H1 (cell line): ENCODE measurements around the gene MCC. TPM values are rescaled to one million over a fixed set of nuclear protein-coding genes. Genes with fewer than 3 reads are reported as not detected.

Experiments
- CTCF ChIA-PET: fragments of 300-600 bp; sonication (Branson Sonifier 250); formaldehyde crosslinking; loops from one replicate; lab custom pipeline; 2021; ENCODE audit not compliant: partially characterized antibody; lab: Charles Lee
- POLR2A ChIA-PET: fragments of 300-600 bp; sonication (Branson Sonifier 250); formaldehyde crosslinking; loops from one replicate; lab custom pipeline; 2021; ENCODE audit warnings: inconsistent platforms; ENCODE audit not compliant: partially characterized antibody; lab: Charles Lee
- DNase-seq, 2 experiments: peaks; one replicate each; pipeline versions ENCODE4 v3.0.0 to v3.0.0-alpha.2; 2010 to 2022; ENCODE audit warnings: low spot score in 2 of 2, low read depth in 1 of 2, mixed read lengths in 1 of 2
- FAIRE-seq: peaks from 2 replicates; lab custom pipeline; 2011; peaks lifted over from hg19 to GRCh38; lab: Jason Lieb, UNC
- H2AFZ ChIP-seq: 2 replicates; pipeline ENCODE4 v1.8.1; 2012; ENCODE audit warnings: low read length, inconsistent platforms
- H2AK5ac ChIP-seq: 2 replicates; pipeline ENCODE4 v1.6.1; 2013; ENCODE audit warnings: low read depth, low read length
- H2BK120ac ChIP-seq: replicated peaks from 2 replicates; pipeline ENCODE3; 2013; ENCODE audit warnings: low read depth, low read length, inconsistent platforms
- H2BK12ac ChIP-seq: 2 replicates; pipeline ENCODE4 v1.6.1; 2013; ENCODE audit warnings: low read depth, low read length
- H2BK15ac ChIP-seq: 2 replicates; pipeline ENCODE4 v1.6.1; 2013; ENCODE audit warnings: low read length
- H2BK20ac ChIP-seq: 2 replicates; pipeline ENCODE4 v1.6.1; 2013; ENCODE audit warnings: low read length
- H2BK5ac ChIP-seq: 2 replicates; pipeline ENCODE4 v1.6.1; 2013; ENCODE audit warnings: low read depth, low read length
- H3K14ac ChIP-seq: 2 replicates; pipeline ENCODE4 v1.6.1; 2013; ENCODE audit warnings: inconsistent platforms; ENCODE audit not compliant: insufficient read length
- H3K18ac ChIP-seq: 2 replicates; pipeline ENCODE4 v1.6.1; 2013; ENCODE audit warnings: low read length; ENCODE audit errors: extremely low read depth
- H3K23ac ChIP-seq: 2 replicates; pipeline ENCODE4 v1.6.1; 2013; ENCODE audit warnings: inconsistent platforms; ENCODE audit not compliant: insufficient read length
- H3K23me2 ChIP-seq: 2 replicates; pipeline ENCODE4 v1.6.1; 2013; ENCODE audit warnings: low read depth, low read length
- H3K27ac ChIP-seq: 2 replicates; pipeline ENCODE4 v1.6.1; 2011; ENCODE audit warnings: low read depth, low read length, inconsistent platforms
- H3K27me3 ChIP-seq, 4 experiments: replicated peaks in 1 of 4; 1 replicate in 1 of 4; 2 replicates in 3 of 4; pipeline versions ENCODE4 v1.6.1 to v1.8.1; 2011 to 2013; ENCODE audit warnings: low read length in 3 of 4, mild to moderate bottlenecking in 3 of 4, inconsistent platforms in 2 of 4, mixed read lengths in 2 of 4, moderate library complexity in 1 of 4; ENCODE audit not compliant: control insufficient read depth in 3 of 4, insufficient read depth in 3 of 4; ENCODE audit errors: extremely low read depth in 1 of 4
- H3K36me3 ChIP-seq, 4 experiments: 2 replicates each; pipeline versions ENCODE4 v1.6.1 to v1.8.1; 2011 to 2013; ENCODE audit warnings: mild to moderate bottlenecking in 4 of 4, low read length in 3 of 4, moderate library complexity in 2 of 4, control low read depth in 1 of 4, inconsistent platforms in 1 of 4; ENCODE audit not compliant: insufficient read depth in 4 of 4, control insufficient read depth in 2 of 4
- H3K4ac ChIP-seq: replicated peaks from 2 replicates; pipeline ENCODE3; 2013; ENCODE audit warnings: low read length, low read depth, mixed read lengths, inconsistent platforms; ENCODE audit not compliant: insufficient read length
- H3K4me1 ChIP-seq, 4 experiments: replicated peaks in 1 of 4; 1 replicate in 1 of 4; 2 replicates in 3 of 4; pipeline versions ENCODE4 v1.6.1 to v1.8.1; 2011 to 2013; ENCODE audit warnings: low read length in 3 of 4, inconsistent platforms in 2 of 4, mixed read lengths in 1 of 4; ENCODE audit not compliant: insufficient read depth in 4 of 4, control insufficient read depth in 3 of 4
- H3K4me2 ChIP-seq, 2 experiments: 2 replicates each; pipeline versions ENCODE4 v1.6.1 to v1.8.1; 2011 to 2013; ENCODE audit warnings: low read depth in 2 of 2, low read length in 2 of 2, control low read depth in 1 of 2, inconsistent platforms in 1 of 2, mild to moderate bottlenecking in 1 of 2; ENCODE audit not compliant: insufficient read depth in 1 of 2
- H3K4me3 ChIP-seq, 4 experiments: fragments of 200-600, 300-600 bp in 1 of 4; sonication (generic), shearing (Covaris generic), sonication (Bioruptor Twin) in 1 of 4; 2 replicates each; pipeline versions ENCODE4 v1.5.1 to v1.8.1; 2011 to 2016; ENCODE audit warnings: low read length in 4 of 4, low read depth in 3 of 4, control low read depth in 2 of 4, inconsistent platforms in 2 of 4, mild to moderate bottlenecking in 2 of 4, mixed read lengths in 1 of 4, moderate library complexity in 1 of 4; ENCODE audit not compliant: insufficient read depth in 2 of 4; ENCODE audit errors: extremely low read depth in 1 of 4
- H3K56ac ChIP-seq: replicated peaks from 2 replicates; pipeline ENCODE3; 2013; ENCODE audit warnings: low read depth, mild to moderate bottlenecking, mixed read lengths, low read length, inconsistent platforms; ENCODE audit not compliant: insufficient read length
- H3K79me1 ChIP-seq: 2 replicates; pipeline ENCODE4 v1.6.1; 2013; ENCODE audit warnings: low read depth, low read length, control low read depth
- H3K79me2 ChIP-seq, 2 experiments: 2 replicates each; pipeline versions ENCODE4 v1.6.1 to v1.8.1; 2012 to 2013; ENCODE audit warnings: low read length in 2 of 2, mild to moderate bottlenecking in 2 of 2, inconsistent platforms in 1 of 2; ENCODE audit not compliant: insufficient read depth in 2 of 2, control insufficient read depth in 1 of 2
- H3K9ac ChIP-seq, 4 experiments: replicated peaks in 1 of 4; 1 replicate in 1 of 4; 2 replicates in 3 of 4; pipeline versions ENCODE4 v1.6.1 to v1.8.1; 2011 to 2013; ENCODE audit warnings: low read depth in 3 of 4, low read length in 3 of 4, control low read depth in 2 of 4, mild to moderate bottlenecking in 2 of 4, moderate library complexity in 2 of 4, inconsistent platforms in 1 of 4; ENCODE audit errors: extremely low read depth in 1 of 4
- H3K9me3 ChIP-seq, 2 experiments: 2 replicates each; pipeline versions ENCODE4 v1.6.1 to v1.8.1; 2012 to 2013; ENCODE audit warnings: mild to moderate bottlenecking in 2 of 2, moderate library complexity in 2 of 2, control low read depth in 1 of 2, inconsistent platforms in 1 of 2, low read depth in 1 of 2, low read length in 1 of 2, mixed read lengths in 1 of 2; ENCODE audit not compliant: insufficient read depth in 2 of 2
- H4K20me1 ChIP-seq, 2 experiments: replicated peaks in 1 of 2; 2 replicates each; pipeline versions ENCODE3 to v1.8.1; 2011 to 2013; ENCODE audit warnings: inconsistent platforms in 2 of 2, low read length in 2 of 2, mild to moderate bottlenecking in 1 of 2; ENCODE audit not compliant: insufficient read depth in 2 of 2, control insufficient read depth in 1 of 2
- H4K5ac ChIP-seq: 2 replicates; pipeline ENCODE4 v1.6.1; 2013; ENCODE audit warnings: low read length, low read depth, mixed read lengths, inconsistent platforms; ENCODE audit not compliant: insufficient read length
- H4K8ac ChIP-seq: 2 replicates; pipeline ENCODE4 v1.8.0; 2013; ENCODE audit warnings: mild to moderate bottlenecking, moderate library complexity, low read length, inconsistent platforms; ENCODE audit not compliant: insufficient read depth; ENCODE audit errors: extremely low read depth
- H4K91ac ChIP-seq: replicated peaks from 2 replicates; pipeline ENCODE3; 2013; ENCODE audit warnings: low read length, mixed read lengths, inconsistent platforms; ENCODE audit not compliant: insufficient read length
- KDM5A ChIP-seq: fragments of 200-600 bp; IDR thresholded peaks from 2 replicates; pipeline ENCODE4 v1.7.1; 2012; ENCODE audit warnings: mild to moderate bottlenecking, low read length, inconsistent platforms, mixed read lengths
- TEAD4 ChIP-seq: IDR thresholded peaks from 2 replicates; pipeline ENCODE4 v1.6.1; 2012; ENCODE audit warnings: low read depth, low read length, inconsistent platforms, mixed read lengths
- WGBS, 2 experiments: shearing (Covaris generic) in 1 of 2; methylation state at CpG; one replicate each; pipeline versions ENCODE4 v1.1.6 to v1.1.7; 2013 to 2015; ENCODE audit warnings: low lambda C conversion rate in 2 of 2, mixed read lengths in 2 of 2, inconsistent platforms in 1 of 2, low coverage in 1 of 2, missing lambda C conversion rate in 1 of 2; ENCODE audit not compliant: insufficient replicate concordance in 2 of 2, insufficient coverage in 1 of 2, insufficient read length in 1 of 2; ENCODE audit errors: extremely low coverage in 1 of 2, missing lambda C conversion rate in 1 of 2; 5-methylcytosine and 5-hydroxymethylcytosine counted together
- polyA plus RNA-seq, 7 experiments: library from polyadenylated mRNA; depleted of rRNA in 3 of 7; stranded (reverse) in 5 of 7; unstranded in 2 of 7; fragments of >200 nt in 5 of 7; fragments of 200-250 nt in 2 of 7; gene quantifications; 1 replicate in 5 of 7; 2 replicates in 1 of 7; 4 replicates in 1 of 7; pipeline versions ENCODE4 v1.2.1 to v1.2.3, GENCODE V29; 2011 to 2013; ENCODE audit warnings: missing spikeins in 2 of 7, mixed read lengths in 2 of 7
- total RNA-seq: library from RNA; stranded (reverse); fragmentation: NEBNext Ultra II Directional; extraction: Animal tissue kit (Norgen Biotek cat#: 25700); gene quantifications from 2 replicates; pipeline ENCODE4 v1.2.1, GENCODE V29; 2021

The MCC gene
- total and polyA plus RNA-seq, 2 of the 8 experiments (the other 6 are each of a cell fraction or from before 2014, with no cell fraction given) = 2.6 to 18.3 TPM

- Histone ChIP-seq H3K36me3 (peaks cover 0 to 17% (median 5%) of the 10 kb centered on the region in 4 experiments; a peak in 3 of 8 replicates), H3K56ac (no peak overlapping the region), H3K4ac (no peak overlapping the region), H2BK20ac (no peak overlapping the region)
- TF ChIP-seq TEAD4 = peak; percentile 55; the same call in 1 of the 2 replicates
- no peak for TF ChIP-seq KDM5A
- TF ChIP-seq, all 59 proteins: peak for 1
- H4K5ac ChIP-seq = no peak overlapping the region
- no peak overlapping the region for H3K4me3 ChIP-seq
- no peak overlapping the region for H2AFZ ChIP-seq
- H4K8ac ChIP-seq = no peak overlapping the region
- H2BK5ac ChIP-seq = no peak overlapping the region
- ChIA-PET CTCF (no interaction called here), POLR2A (no interaction called here)
- peaks cover 4 to 16% of the 10 kb centered on the region in 2 experiments; a peak in 3 of 4 replicates for H3K9me3 ChIP-seq
- FAIRE-seq (peak; percentile 65), DNase-seq (no peak)
- no peak overlapping the region for H2AK5ac ChIP-seq
- H3K79me2 ChIP-seq = 0 out of 4 replicates have a peak, but pooled peaks cover 0 to 2% of the 10 kb centered on the region in 2 experiments
- 27% methylated on average over 4 of the region's 4 CpGs; no CpG with 5 or more reads in 1 of the 2 experiments for WGBS, 2 experiments
- H3K27ac ChIP-seq = no peak overlapping the region
- H3K23me2 ChIP-seq = no peaks in the 10 kb centered on the region
- no peak overlapping the region for H3K23ac ChIP-seq
- 0 out of 7 replicates have a peak, but pooled peaks cover 0 to 2% (median 0%) of the 10 kb centered on the region in 4 experiments for H3K4me1 ChIP-seq
- no peak overlapping the region for H3K9ac ChIP-seq
- H3K14ac ChIP-seq = no peak overlapping the region
- H3K4me2 ChIP-seq = no peak overlapping the region; a peak in 1 of 4 replicates
- no peak overlapping the region for H3K18ac ChIP-seq
- H2BK12ac ChIP-seq = no peak overlapping the region
- H4K91ac ChIP-seq = no peak overlapping the region
- no peaks in the 10 kb centered on the region for H4K20me1 ChIP-seq
- no peaks in the 10 kb centered on the region for H3K27me3 ChIP-seq
- no peaks in the 10 kb centered on the region for H3K79me1 ChIP-seq
- no peak overlapping the region for H2BK120ac ChIP-seq
- no peak overlapping the region for H2BK15ac ChIP-seq
Observed at GRCh38 chr5:113526421-113526820, 38.2 kb upstream of the MCC start.
